ENCODE measurements around the gene CEP57L1.

The CEP57L1 gene

DNA sequence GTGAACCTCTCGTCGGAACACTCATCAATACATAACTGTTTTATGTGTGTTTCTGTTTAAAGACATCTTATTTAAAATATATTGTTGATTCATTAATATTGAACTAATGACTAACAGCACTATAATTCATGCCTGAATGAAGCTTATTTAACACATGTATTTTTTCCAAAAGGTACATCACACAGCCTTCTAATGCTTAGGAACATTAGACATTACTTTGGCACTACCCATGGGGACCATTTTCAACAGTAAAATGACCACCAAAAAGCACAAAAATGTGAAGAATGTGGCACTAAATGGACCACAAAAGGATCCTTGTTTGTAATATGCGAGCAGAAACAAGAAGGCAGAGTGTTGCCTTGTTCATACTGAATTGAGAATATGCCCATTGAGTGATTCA lies 109.2 kb downstream of the CEP57L1 start:
- no peak overlapping the region for H3K4me3 ChIP-seq (ENCODE audit: low read depth, low read length)
- no peak for DNase-seq (ENCODE audit: low read depth)
- TF ChIP-seq CTCF (conservative IDR thresholded peaks at IDR 0.05; ENCODE audit: low read depth, low read length): no peak

GRCh38 chr6:109212683-109213082 lies 117.4 kb downstream of the CEP57L1 start:
- no peak for TF ChIP-seq CTCF (conservative IDR thresholded peaks at IDR 0.05; ENCODE audit: low read depth, low read length)
- DNase-seq (ENCODE audit: low read depth): no peak
- no peak overlapping the region for H3K4me3 ChIP-seq (ENCODE audit: low read depth, low read length)

Data from choroid plexus epithelial cell (primary cell).